Sigmoid colon (tissue), 7 donors: Measurements from ENCODE around the gene RARA. TPM values are rescaled to one million over a fixed set of nuclear protein-coding genes. Genes with fewer than 3 reads are reported as not detected.

Source experiments
- DNase-seq: peaks from one replicate; pipeline ENCODE4 v3.0.0-alpha.2; 2019
- H3K27ac ChIP-seq, 4 donors: fragments of 200-600 bp; sonication (generic); one replicate each; pipeline ENCODE4 v1.5.1; 2016 to 2019; ENCODE audit warnings: mild to moderate bottlenecking in 1 of 4
- H3K27me3 ChIP-seq, 3 donors: fragments of 200-600 bp; sonication (generic); one replicate each; pipeline ENCODE4 v1.5.1; 2019; ENCODE audit warnings: mild to moderate bottlenecking in 1 of 3
- H3K36me3 ChIP-seq, 4 donors: fragments of 200-600 bp; sonication (generic); one replicate each; pipeline ENCODE4 v1.5.1; 2016 to 2019
- H3K4me1 ChIP-seq, 4 donors: fragments of 200-600 bp; sonication (generic); one replicate each; pipeline ENCODE4 v1.5.1; 2017 to 2019
- H3K4me3 ChIP-seq, 4 donors: fragments of 200-600 bp; sonication (generic); one replicate each; pipeline ENCODE4 v1.5.1; 2017 to 2019; ENCODE audit warnings: mild to moderate bottlenecking in 2 of 4, moderate library complexity in 1 of 4
- H3K9me3 ChIP-seq, 4 donors: fragments of 200-600 bp in 3 of 4; sonication (generic) in 3 of 4; one replicate each; pipeline versions ENCODE4 v1.5.1 to v1.6.1; 2013 to 2019
- EP300 ChIP-seq, 4 donors: sonication (generic); formaldehyde crosslinking; IDR thresholded peaks; one replicate each; pipeline ENCODE4 v1.6.1; 2017; ENCODE audit warnings: antibody characterized with exemption in 4 of 4
- POLR2A ChIP-seq, 2 donors: fragments of 450-650 bp; IDR thresholded peaks; one replicate each; pipeline ENCODE4 v1.6.1; 2016; ENCODE audit warnings: antibody characterized with exemption in 2 of 2, mild to moderate bottlenecking in 2 of 2, moderate library complexity in 2 of 2
- POLR2AphosphoS5 ChIP-seq, 4 donors: sonication (generic); formaldehyde crosslinking; IDR thresholded peaks; one replicate each; pipeline ENCODE4 v1.6.1; 2017; ENCODE audit warnings: antibody characterized with exemption in 4 of 4
- WGBS, 2 donors: extraction: QIAGEN DNeasy Blood & Tissue Kit; methylation state at CpG; one replicate each; pipeline ENCODE4 v1.1.7; 2013; 5-methylcytosine and 5-hydroxymethylcytosine counted together
- intact Hi-C: fragments of 100-400 bp; cut with DNase I; formaldehyde crosslinking; loops from one replicate; pipeline ENCODE4 v1.15.1; 2023
- polyA plus RNA-seq, 3 donors: library from polyadenylated mRNA; stranded (reverse); fragments of 200-250 nt; gene quantifications; one replicate each; pipeline ENCODE4 v1.2.3, GENCODE V29; 2013
- total RNA-seq, 4 donors: library from RNA; depleted of rRNA; stranded (reverse); fragments of >200 nt; gene quantifications; one replicate each; pipeline ENCODE4 v1.1.0, GENCODE V29; 2016
- TF ChIP-seq, protein P1 (sequence below), 4 experiments: fragments of 450-650 bp in 3 of 4; fragments of 200-600 bp in 1 of 4; IDR thresholded peaks; one replicate each; pipeline ENCODE4 v1.5.1; 2016 to 2019; ENCODE audit warnings: antibody characterized with exemption in 4 of 4, mild to moderate bottlenecking in 3 of 4, moderate library complexity in 2 of 4
- donor health status: healthy with polysubstance abuse.
- donor health status: Bipolar disorder and iron deficiency.
- donor health status: healthy.

RARA gene
- total and polyA plus RNA-seq, 7 donors: 15.8 to 29.6 (median 26.4) TPM

- no peak for DNase-seq
- H3K4me1 ChIP-seq: peaks cover 0 to 96% (median 91%) of the 10 kb centered on the region in 4 donors
- H3K36me3 ChIP-seq: no peaks in the 10 kb centered on the region
- no peaks in the 10 kb centered on the region for H3K27me3 ChIP-seq
- no peak overlapping the region for H3K4me3 ChIP-seq
- intact Hi-C loops: no loop called here
- WGBS, 2 donors: 91 to 92% methylated on average over 3 of the region's 3 CpGs
- no peaks in the 10 kb centered on the region for H3K9me3 ChIP-seq
- H3K27ac ChIP-seq: peak overlapping the region; percentile 93 to 98 (median 96)
- no peak for TF ChIP-seq POLR2AphosphoS5 (IDR thresholded peaks at IDR 0.05)
- TF ChIP-seq, protein P1, sequence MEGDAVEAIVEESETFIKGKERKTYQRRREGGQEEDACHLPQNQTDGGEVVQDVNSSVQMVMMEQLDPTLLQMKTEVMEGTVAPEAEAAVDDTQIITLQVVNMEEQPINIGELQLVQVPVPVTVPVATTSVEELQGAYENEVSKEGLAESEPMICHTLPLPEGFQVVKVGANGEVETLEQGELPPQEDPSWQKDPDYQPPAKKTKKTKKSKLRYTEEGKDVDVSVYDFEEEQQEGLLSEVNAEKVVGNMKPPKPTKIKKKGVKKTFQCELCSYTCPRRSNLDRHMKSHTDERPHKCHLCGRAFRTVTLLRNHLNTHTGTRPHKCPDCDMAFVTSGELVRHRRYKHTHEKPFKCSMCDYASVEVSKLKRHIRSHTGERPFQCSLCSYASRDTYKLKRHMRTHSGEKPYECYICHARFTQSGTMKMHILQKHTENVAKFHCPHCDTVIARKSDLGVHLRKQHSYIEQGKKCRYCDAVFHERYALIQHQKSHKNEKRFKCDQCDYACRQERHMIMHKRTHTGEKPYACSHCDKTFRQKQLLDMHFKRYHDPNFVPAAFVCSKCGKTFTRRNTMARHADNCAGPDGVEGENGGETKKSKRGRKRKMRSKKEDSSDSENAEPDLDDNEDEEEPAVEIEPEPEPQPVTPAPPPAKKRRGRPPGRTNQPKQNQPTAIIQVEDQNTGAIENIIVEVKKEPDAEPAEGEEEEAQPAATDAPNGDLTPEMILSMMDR (IDR thresholded peaks at IDR 0.05): no peak
- TF ChIP-seq EP300 (IDR thresholded peaks at IDR 0.05): no peak
- TF ChIP-seq POLR2A (IDR thresholded peaks at IDR 0.05): no peak
Observed at GRCh38 chr17:40315206-40315605, 6.2 kb downstream of the RARA start.

DNA sequence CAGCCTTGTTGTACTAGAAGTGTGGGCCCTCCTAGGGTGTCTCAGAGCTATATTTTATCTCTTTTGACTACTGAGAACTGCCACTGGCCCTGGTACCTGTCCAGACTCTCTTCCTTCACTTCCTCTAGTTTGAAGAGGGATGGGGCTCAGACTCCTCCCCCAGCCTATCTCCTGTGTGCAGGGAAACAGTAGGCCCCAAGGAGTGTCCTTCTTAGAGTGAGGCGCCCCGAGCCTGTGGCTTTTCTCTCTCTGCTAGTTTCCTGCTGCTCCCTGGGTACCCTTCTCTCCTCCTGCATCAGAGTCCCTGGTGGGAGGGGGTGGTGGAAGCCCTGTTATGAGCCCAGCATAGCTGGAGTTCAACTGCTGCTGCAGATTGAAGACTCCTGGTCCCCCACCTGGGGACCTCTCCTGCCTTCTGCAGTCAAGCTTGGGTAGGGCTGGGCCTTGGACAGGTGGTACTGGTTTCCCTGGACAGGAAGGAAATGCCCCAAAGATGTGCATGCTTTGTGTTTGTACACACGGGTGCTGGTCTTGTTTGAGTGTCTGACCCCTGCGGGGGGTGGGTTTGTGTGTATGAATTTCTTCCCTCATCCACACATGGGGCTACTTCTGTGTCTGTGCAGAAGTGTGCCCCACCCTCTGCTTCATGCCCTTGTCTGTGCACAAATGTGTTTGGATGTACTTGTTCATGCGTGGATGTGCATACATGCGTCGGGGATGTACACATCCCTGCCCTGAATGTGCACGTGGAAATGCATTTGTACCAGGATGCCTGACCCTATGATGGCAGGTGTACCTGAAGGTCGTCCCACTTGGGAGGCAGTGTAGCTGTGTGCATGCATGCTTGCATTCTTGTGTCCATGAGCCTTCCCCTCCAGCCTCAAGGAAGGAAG is 6.9 kb downstream of the RARA start:
- H3K36me3 ChIP-seq: no peaks in the 10 kb centered on the region
- H3K27me3 ChIP-seq: no peaks in the 10 kb centered on the region
- H3K9me3 ChIP-seq: no peaks in the 10 kb centered on the region
- intact Hi-C loops: no loop called here
- H3K27ac ChIP-seq: peak overlapping the region; percentile 93 to 98 (median 96)
- WGBS, 2 donors: 47 to 52% methylated on average over 9 of the region's 9 CpGs
- H3K4me3 ChIP-seq: peak overlapping the region in 2 of 4 donors; percentile 87 to 98
- DNase-seq: peak; percentile 64
- H3K4me1 ChIP-seq: peaks cover 0 to 96% (median 92%) of the 10 kb centered on the region in 4 donors
- TF ChIP-seq, protein P1 (IDR thresholded peaks at IDR 0.05): no peak
- TF ChIP-seq EP300 (IDR thresholded peaks at IDR 0.05) (no peak), POLR2AphosphoS5 (IDR thresholded peaks at IDR 0.05) (no peak), POLR2A (IDR thresholded peaks at IDR 0.05) (no peak)

GRCh38 chr17:40316571-40317344 is 7.8 kb downstream of the RARA start:
- TF ChIP-seq EP300 (IDR thresholded peaks at IDR 0.05) (no peak), POLR2A (IDR thresholded peaks at IDR 0.05) (peak; percentile 11 to 15), POLR2AphosphoS5 (IDR thresholded peaks at IDR 0.05) (peak in 3 of 4 donors; percentile 71 to 74 (median 72))
- TF ChIP-seq, protein P1 (IDR thresholded peaks at IDR 0.05): no peak
- H3K9me3 ChIP-seq: no peaks in the 10 kb centered on the region
- intact Hi-C loops: no loop called here
- peak overlapping the region in 3 of 4 donors; percentile 78 to 98 (median 87) for H3K4me3 ChIP-seq
- H3K27ac ChIP-seq: peak overlapping the region; percentile 93 to 98 (median 96)
- DNase-seq: peak; percentile 90
- 12 to 43% methylated on average over 38 of the region's 38 CpGs for WGBS, 2 donors
- H3K27me3 ChIP-seq: no peaks in the 10 kb centered on the region
- H3K4me1 ChIP-seq: peaks cover 0 to 96% (median 92%) of the 10 kb centered on the region in 4 donors
- H3K36me3 ChIP-seq: no peaks in the 10 kb centered on the region

DNA sequence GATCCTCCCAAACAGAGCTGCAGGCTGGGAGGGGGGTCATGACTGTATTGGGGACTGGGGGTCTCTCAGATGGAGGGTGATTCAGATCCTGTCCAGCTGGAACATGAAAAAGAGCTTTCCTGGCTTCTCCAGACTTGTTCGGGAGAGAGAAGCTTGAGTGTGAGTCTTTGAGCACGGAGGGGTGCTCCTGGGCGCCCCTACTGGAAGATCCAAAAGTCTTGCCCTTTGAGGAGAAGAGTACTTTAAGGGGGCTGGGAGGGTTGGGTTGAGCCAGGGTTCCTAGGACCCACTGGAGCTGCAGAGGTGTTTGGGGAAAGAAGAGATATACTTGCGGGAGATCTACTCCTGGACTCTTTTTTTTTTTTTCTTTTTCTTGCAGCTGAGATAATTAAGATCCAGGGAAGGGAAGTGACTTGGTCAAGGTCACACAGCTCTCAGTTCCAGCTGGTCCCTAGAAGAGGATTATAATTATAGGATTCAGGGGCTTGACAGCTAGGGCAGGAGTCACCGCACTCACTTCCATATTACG is 8.4 kb downstream of the RARA start:
- no peaks in the 10 kb centered on the region for H3K27me3 ChIP-seq
- TF ChIP-seq, protein P1 (IDR thresholded peaks at IDR 0.05): peak in 3 of 4 experiments; percentile 25 to 61 (median 41)
- TF ChIP-seq POLR2A (IDR thresholded peaks at IDR 0.05) (no peak), EP300 (IDR thresholded peaks at IDR 0.05) (no peak), POLR2AphosphoS5 (IDR thresholded peaks at IDR 0.05) (no peak)
- H3K9me3 ChIP-seq: no peaks in the 10 kb centered on the region
- H3K36me3 ChIP-seq: no peaks in the 10 kb centered on the region
- peak overlapping the region; percentile 93 to 98 (median 96) for H3K27ac ChIP-seq
- peak; percentile 81 for DNase-seq
- WGBS, 2 donors: 2 to 10% methylated on average over 6 of the region's 6 CpGs
- H3K4me3 ChIP-seq: peak overlapping the region; percentile 78 to 98 (median 85)
- H3K4me1 ChIP-seq: peaks cover 0 to 96% (median 92%) of the 10 kb centered on the region in 4 donors
- intact Hi-C loops: no loop called here
